Mesenchymal stem cell (in vitro differentiated cells and primary cell): ENCODE measurements around the gene PANK2.

Source experiments
- DNase-seq: peaks from one replicate; pipeline ENCODE4 v3.0.0-alpha.2; 2013
- H2AFZ ChIP-seq: one replicate; pipeline ENCODE4 v1.6.1; 2013; ENCODE audit warnings: low read depth, mild to moderate bottlenecking, control low read depth, inconsistent platforms, low read length, moderate library complexity
- H2AK5ac ChIP-seq: 2 replicates; pipeline ENCODE4 v1.6.1; 2013; ENCODE audit warnings: low read length, moderate library complexity, mild to moderate bottlenecking, inconsistent platforms; ENCODE audit not compliant: severe bottlenecking
- H2BK120ac ChIP-seq: one replicate; pipeline ENCODE4 v1.6.1; 2013; ENCODE audit warnings: low read depth, mild to moderate bottlenecking, inconsistent platforms, low read length, moderate library complexity
- H2BK12ac ChIP-seq, 2 experiments: one replicate each; pipeline ENCODE4 v1.6.1; 2013; ENCODE audit warnings: inconsistent platforms in 2 of 2, low read length in 2 of 2, mild to moderate bottlenecking in 2 of 2, moderate library complexity in 2 of 2, control low read depth in 1 of 2
- H2BK15ac ChIP-seq: one replicate; pipeline ENCODE4 v1.6.1; 2013; ENCODE audit warnings: mild to moderate bottlenecking, low read depth, inconsistent platforms; ENCODE audit not compliant: poor library complexity, severe bottlenecking
- H2BK5ac ChIP-seq: 2 replicates; pipeline ENCODE4 v1.6.1; 2013; ENCODE audit warnings: low read depth, mild to moderate bottlenecking, low read length, control low read depth, inconsistent platforms; ENCODE audit not compliant: poor library complexity, severe bottlenecking
- H3K14ac ChIP-seq, 2 experiments: one replicate each; pipeline ENCODE4 v1.6.1; 2013; ENCODE audit warnings: inconsistent platforms in 2 of 2, low read length in 2 of 2, control low read depth in 1 of 2, mild to moderate bottlenecking in 1 of 2, moderate library complexity in 1 of 2
- H3K18ac ChIP-seq, 2 experiments: one replicate each; pipeline ENCODE4 v1.6.1; 2013; ENCODE audit warnings: inconsistent platforms in 2 of 2, low read length in 2 of 2, control low read depth in 1 of 2, low read depth in 1 of 2, mild to moderate bottlenecking in 1 of 2
- H3K23ac ChIP-seq, 2 experiments: one replicate each; pipeline ENCODE4 v1.6.1; 2013; ENCODE audit warnings: inconsistent platforms in 2 of 2, low read length in 2 of 2, mild to moderate bottlenecking in 2 of 2, moderate library complexity in 2 of 2, control low read depth in 1 of 2
- H3K27ac ChIP-seq: 2 replicates; pipeline ENCODE4 v1.5.1; 2013; ENCODE audit warnings: mild to moderate bottlenecking, moderate library complexity, low read length, control low read depth, inconsistent platforms; ENCODE audit not compliant: poor library complexity, severe bottlenecking
- H3K27me3 ChIP-seq, 2 experiments: 2 replicates each; pipeline versions ENCODE4 v1.6.1 to v1.7.0; 2013; ENCODE audit warnings: low read length in 2 of 2, mild to moderate bottlenecking in 2 of 2, moderate library complexity in 2 of 2, control low read depth in 1 of 2, inconsistent platforms in 1 of 2; ENCODE audit not compliant: control insufficient read depth in 1 of 2, insufficient read depth in 1 of 2
- H3K36me3 ChIP-seq, 2 experiments: 2 replicates each; pipeline versions ENCODE4 v1.6.1 to v1.7.0; 2013; ENCODE audit warnings: low read length in 2 of 2, control low read depth in 1 of 2, inconsistent platforms in 1 of 2, low read depth in 1 of 2, mild to moderate bottlenecking in 1 of 2; ENCODE audit not compliant: insufficient read depth in 2 of 2, control insufficient read depth in 1 of 2
- H3K4ac ChIP-seq, 2 experiments: one replicate each; pipeline ENCODE4 v1.6.1; 2013; ENCODE audit warnings: inconsistent platforms in 2 of 2, low read length in 2 of 2, mild to moderate bottlenecking in 2 of 2, moderate library complexity in 2 of 2, control low read depth in 1 of 2, low read depth in 1 of 2
- H3K4me1 ChIP-seq: 2 replicates; pipeline ENCODE4 v1.6.1; 2013; ENCODE audit warnings: low read depth, low read length, control low read depth; ENCODE audit not compliant: control insufficient read depth, insufficient read depth
- H3K4me2 ChIP-seq: 2 replicates; pipeline ENCODE4 v1.6.1; 2013; ENCODE audit warnings: low read length, mild to moderate bottlenecking, inconsistent platforms; ENCODE audit not compliant: poor library complexity, severe bottlenecking
- H3K4me3 ChIP-seq, 2 experiments: 2 replicates each; pipeline versions ENCODE4 v1.5.1 to v1.7.0; 2013; ENCODE audit warnings: low read length in 2 of 2, mild to moderate bottlenecking in 2 of 2, control low read depth in 1 of 2, low read depth in 1 of 2; ENCODE audit not compliant: insufficient read depth in 1 of 2
- H3K79me1 ChIP-seq: replicated peaks from 2 replicates; pipeline ENCODE4 v1.6.1; 2013; ENCODE audit warnings: mild to moderate bottlenecking, control low read depth, low read length, inconsistent platforms; ENCODE audit not compliant: poor library complexity, severe bottlenecking
- H3K9ac ChIP-seq: 2 replicates; pipeline ENCODE4 v1.7.0; 2013; ENCODE audit warnings: mild to moderate bottlenecking, low read length, moderate library complexity
- H3K9me3 ChIP-seq: 2 replicates; pipeline ENCODE4 v1.7.0; 2013; ENCODE audit warnings: mild to moderate bottlenecking, low read length; ENCODE audit not compliant: control insufficient read depth
- H4K8ac ChIP-seq: one replicate; pipeline ENCODE4 v1.6.1; 2013; ENCODE audit warnings: inconsistent platforms, mild to moderate bottlenecking, low read length, moderate library complexity
- H4K91ac ChIP-seq: one replicate; pipeline ENCODE4 v1.6.1; 2013; ENCODE audit warnings: mild to moderate bottlenecking, low read length, inconsistent platforms
- WGBS: methylation state at CpG from one replicate; pipeline ENCODE4 v1.1.7; 2013; ENCODE audit warnings: mixed read lengths; 5-methylcytosine and 5-hydroxymethylcytosine counted together

PANK2 gene

DNA sequence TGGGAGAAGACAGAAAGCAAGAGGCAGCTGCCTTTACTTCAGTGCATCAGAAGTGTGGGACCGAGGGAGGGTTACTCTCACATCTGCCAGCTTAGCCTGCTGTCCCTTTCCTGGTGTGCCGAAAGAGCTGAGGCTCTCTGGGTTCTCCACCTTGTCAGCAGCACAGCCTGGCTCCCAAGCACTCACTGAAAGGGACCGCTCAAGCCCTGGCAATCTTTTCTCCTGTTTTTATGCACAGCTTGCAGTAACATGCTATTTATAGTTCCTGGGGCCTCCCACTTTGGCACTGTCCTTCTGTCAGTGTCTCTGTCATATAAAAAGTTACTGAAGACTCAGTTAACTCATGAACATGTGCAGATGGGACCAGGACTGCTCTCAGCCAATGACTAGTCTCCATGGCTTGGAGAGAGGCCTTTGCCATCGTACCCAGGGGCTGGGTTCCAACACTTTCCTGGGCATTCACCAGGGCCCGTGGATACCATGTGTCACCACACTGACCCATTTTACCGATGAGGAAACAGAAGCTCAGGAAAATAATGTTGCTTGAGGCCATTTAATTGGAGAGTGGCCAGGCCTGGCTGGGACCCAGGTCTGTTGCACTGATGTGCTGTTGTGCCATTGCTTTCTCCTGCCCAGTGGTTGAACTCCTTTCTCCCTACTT is 46.2 kb downstream of the PANK2 start:
- Histone ChIP-seq H4K8ac (no peak overlapping the region), H3K9me3 (no peaks in the 10 kb centered on the region), H3K18ac (no peak overlapping the region), H2BK12ac (no peak overlapping the region), H3K4me2 (no peak overlapping the region), H3K36me3 (peaks cover 8 to 97% of the 10 kb centered on the region in 2 experiments), H3K79me1 (peaks cover 2% of the 10 kb centered on the region), H2BK5ac (no peak overlapping the region), H3K23ac (no peak overlapping the region), H3K4ac (no peak overlapping the region), H4K91ac (no peak overlapping the region), H2AFZ (no peak overlapping the region), H3K4me1 (peaks cover 19% of the 10 kb centered on the region), H3K27me3 (no peaks in the 10 kb centered on the region), H2AK5ac (no peak overlapping the region), H3K9ac (peak overlapping the region; percentile 58), H2BK120ac (no peak overlapping the region), H3K4me3 (peak overlapping the region in 1 of 2 experiments; percentile 11), H3K14ac (no peak overlapping the region), H2BK15ac (no peak overlapping the region), H3K27ac (no peak overlapping the region)
- peak; percentile 38 for DNase-seq
- 78% methylated on average over 6 of the region's 6 CpGs for WGBS

DNA sequence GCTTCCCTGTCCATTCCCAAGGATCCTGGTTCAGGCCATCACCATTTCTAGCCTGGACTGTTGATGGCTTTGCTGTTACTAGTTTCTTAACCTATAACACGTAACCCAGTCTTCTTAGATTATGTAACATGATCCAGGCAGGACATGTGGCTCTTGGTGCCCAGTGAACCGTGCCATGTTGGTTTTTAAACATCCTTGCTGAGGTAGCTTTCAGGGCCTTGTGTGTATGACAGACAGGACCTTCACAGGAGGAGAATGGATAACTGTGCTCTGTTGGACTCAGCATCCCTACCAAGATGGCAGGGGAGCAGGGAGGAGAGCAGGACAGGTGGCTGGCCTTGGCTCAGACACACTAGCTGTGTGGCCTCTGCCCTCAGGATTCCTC is 46.8 kb downstream of the PANK2 start:
- Histone ChIP-seq H2BK15ac (no peak overlapping the region), H3K27ac (no peak overlapping the region), H3K4me2 (no peak overlapping the region), H2AK5ac (no peak overlapping the region), H3K27me3 (no peaks in the 10 kb centered on the region), H3K4me1 (peaks cover 16% of the 10 kb centered on the region), H3K79me1 (peaks cover 2% of the 10 kb centered on the region), H2BK5ac (no peak overlapping the region), H4K8ac (no peak overlapping the region), H3K4ac (no peak overlapping the region), H3K36me3 (peaks cover 9 to 97% of the 10 kb centered on the region in 2 experiments), H3K4me3 (no peak overlapping the region), H4K91ac (no peak overlapping the region), H3K18ac (no peak overlapping the region), H3K9me3 (no peaks in the 10 kb centered on the region), H2BK12ac (no peak overlapping the region), H3K23ac (no peak overlapping the region), H3K9ac (no peak overlapping the region), H3K14ac (no peak overlapping the region), H2AFZ (no peak overlapping the region), H2BK120ac (no peak overlapping the region)
- DNase-seq, result no peak
- WGBS, result 88% methylated on average over 2 of the region's 2 CpGs

DNA sequence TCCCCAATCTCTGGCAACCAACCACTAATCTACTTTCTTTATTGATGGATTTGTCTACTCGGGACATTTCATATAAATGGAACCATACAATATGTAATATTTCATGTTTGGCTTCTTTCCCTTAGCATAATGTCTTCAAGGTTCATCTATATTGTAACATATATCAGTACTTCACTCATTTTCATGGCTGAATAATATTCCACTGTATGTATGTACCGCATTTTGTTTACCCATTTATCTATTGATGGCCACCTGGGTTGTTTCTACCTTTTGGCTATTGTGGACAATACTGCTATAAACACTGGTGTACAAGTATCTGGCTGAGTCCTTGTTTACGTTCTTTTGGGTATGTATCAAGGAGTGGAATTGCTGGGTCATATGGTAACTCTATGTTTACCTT is 48.4 kb downstream of the PANK2 start:
- Histone ChIP-seq H3K9me3 (no peaks in the 10 kb centered on the region), H3K36me3 (peaks cover 11 to 94% of the 10 kb centered on the region in 2 experiments), H3K4me3 (no peak overlapping the region), H2AFZ (no peak overlapping the region), H3K4ac (no peak overlapping the region), H3K79me1 (peaks cover 2% of the 10 kb centered on the region), H3K9ac (no peak overlapping the region), H2BK120ac (no peak overlapping the region), H2BK5ac (no peak overlapping the region), H2BK12ac (no peak overlapping the region), H4K8ac (no peak overlapping the region), H3K4me2 (no peak overlapping the region), H4K91ac (no peak overlapping the region), H2AK5ac (no peak overlapping the region), H3K23ac (no peak overlapping the region), H3K4me1 (peaks cover 10% of the 10 kb centered on the region), H3K27me3 (no peaks in the 10 kb centered on the region), H3K18ac (no peak overlapping the region), H2BK15ac (no peak overlapping the region), H3K27ac (no peak overlapping the region), H3K14ac (no peak overlapping the region)
- WGBS, result 100% methylated on average over 2 of the region's 3 CpGs
- no peak for DNase-seq

DNA sequence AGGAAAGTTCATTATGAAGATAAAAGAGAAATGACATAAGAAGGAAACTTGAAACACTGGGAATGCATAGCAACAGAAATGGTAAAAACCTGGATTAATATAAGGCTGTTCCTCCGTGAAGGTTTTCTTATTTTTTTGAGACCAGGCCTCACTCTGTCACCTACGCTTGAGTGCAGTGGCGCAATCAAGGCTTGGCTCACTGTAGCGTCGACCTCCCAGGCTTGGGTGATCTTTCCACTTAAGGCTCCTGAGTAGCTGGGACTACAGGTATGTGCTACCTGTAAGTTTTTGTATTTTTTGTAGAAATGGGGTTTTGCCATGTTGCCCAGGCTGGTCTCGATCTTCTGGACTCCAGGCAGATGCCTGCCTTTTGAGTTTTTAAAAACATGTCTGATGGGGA is 51.7 kb downstream of the PANK2 start:
- H3K4me1 ChIP-seq, result peaks cover 3% of the 10 kb centered on the region
- no peak overlapping the region for H3K27ac ChIP-seq
- no peak overlapping the region for H4K8ac ChIP-seq
- H3K9me3 ChIP-seq, result no peaks in the 10 kb centered on the region
- H2AK5ac ChIP-seq, result no peak overlapping the region
- H2BK5ac ChIP-seq, result no peak overlapping the region
- H3K4me2 ChIP-seq, result no peak overlapping the region
- H2BK15ac ChIP-seq, result no peak overlapping the region
- no peak overlapping the region for H3K23ac ChIP-seq
- no peaks in the 10 kb centered on the region for H3K79me1 ChIP-seq
- H3K27me3 ChIP-seq, result no peaks in the 10 kb centered on the region
- no peak overlapping the region for H2BK120ac ChIP-seq
- no peak overlapping the region for H2AFZ ChIP-seq
- H3K4me3 ChIP-seq, result no peak overlapping the region
- peaks cover 6 to 95% of the 10 kb centered on the region in 2 experiments for H3K36me3 ChIP-seq
- DNase-seq, result no peak
- no peak overlapping the region for H3K14ac ChIP-seq
- H3K9ac ChIP-seq, result no peak overlapping the region
- no peak overlapping the region for H3K18ac ChIP-seq
- H4K91ac ChIP-seq, result no peak overlapping the region
- no peak overlapping the region for H3K4ac ChIP-seq
- WGBS, result 91% methylated on average over 6 of the region's 6 CpGs
- H2BK12ac ChIP-seq, result no peak overlapping the region
